IPS DF 4.7 (cell line): ENCODE measurements around the gene LSM4.

Experiments
- DNase-seq: peaks from one replicate; pipeline ENCODE4 v3.0.0-alpha.2; 2013; ENCODE audit warnings: low spot score; ENCODE audit errors: extremely low read depth

Gene LSM4

GRCh38 chr19:18311502-18312091 lies 11.3 kb downstream of the LSM4 start:
- DNase-seq: no peak

GRCh38 chr19:18310966-18311365 lies 11.9 kb downstream of the LSM4 start:
- no peak for DNase-seq

- DNase-seq: no peak
Observed at GRCh38 chr19:18310118-18310909, 12.6 kb downstream of the LSM4 start.

GRCh38 chr19:18309525-18310064 lies 13.3 kb downstream of the LSM4 start:
- no peak for DNase-seq

- no peak for DNase-seq
Observed at GRCh38 chr19:18308948-18309325, 13.9 kb downstream of the LSM4 start.

GRCh38 chr19:18308051-18308947 lies 14.6 kb downstream of the LSM4 start:
- no peak for DNase-seq

- no peak for DNase-seq
Observed at GRCh38 chr19:18307271-18307681, 15.6 kb downstream of the LSM4 start.

- no peak for DNase-seq
Observed at GRCh38 chr19:18306888-18307260, 16.0 kb downstream of the LSM4 start.

GRCh38 chr19:18306209-18306887 lies 16.5 kb downstream of the LSM4 start:
- DNase-seq: no peak

GRCh38 chr19:18304458-18305310 lies 18.2 kb downstream of the LSM4 start:
- no peak for DNase-seq

- DNase-seq: no peak
Observed at GRCh38 chr19:18304208-18304457, 18.7 kb downstream of the LSM4 start.

GRCh38 chr19:18301718-18302111 lies 21.2 kb downstream of the LSM4 start:
- DNase-seq: no peak

- no peak for DNase-seq
Observed at GRCh38 chr19:18300930-18301717, 21.8 kb downstream of the LSM4 start.

- DNase-seq: no peak
Observed at GRCh38 chr19:18299654-18300053, 23.2 kb downstream of the LSM4 start.

GRCh38 chr19:18298601-18299000 lies 24.3 kb downstream of the LSM4 start:
- no peak for DNase-seq

GRCh38 chr19:18297308-18297707 lies 25.6 kb downstream of the LSM4 start:
- DNase-seq: no peak

- no peak for DNase-seq
Observed at GRCh38 chr19:18295034-18295451, 27.8 kb downstream of the LSM4 start.

GRCh38 chr19:18294467-18294864 lies 28.4 kb downstream of the LSM4 start:
- DNase-seq: no peak

GRCh38 chr19:18293642-18294466 lies 29.0 kb downstream of the LSM4 start:
- DNase-seq: no peak
